OCI-LY3 (cell line): Measurements from ENCODE around the gene SERPINB12.

Experiments
- EZH2phosphoT487 ChIP-seq: fragments of 200-600 bp; shearing (Covaris generic); IDR thresholded peaks from 2 replicates; pipeline ENCODE4 v1.6.1; 2018; ENCODE audit warnings: antibody characterized with exemption, mixed run types, low read depth
- TF ChIP-seq, protein P1 (sequence below): fragments of 200-600, 300-600 bp; sonication (generic); IDR thresholded peaks from 2 replicates; pipeline ENCODE4 v1.5.1; 2014; ENCODE audit warnings: antibody characterized with exemption, low read length, low read depth

DNA sequence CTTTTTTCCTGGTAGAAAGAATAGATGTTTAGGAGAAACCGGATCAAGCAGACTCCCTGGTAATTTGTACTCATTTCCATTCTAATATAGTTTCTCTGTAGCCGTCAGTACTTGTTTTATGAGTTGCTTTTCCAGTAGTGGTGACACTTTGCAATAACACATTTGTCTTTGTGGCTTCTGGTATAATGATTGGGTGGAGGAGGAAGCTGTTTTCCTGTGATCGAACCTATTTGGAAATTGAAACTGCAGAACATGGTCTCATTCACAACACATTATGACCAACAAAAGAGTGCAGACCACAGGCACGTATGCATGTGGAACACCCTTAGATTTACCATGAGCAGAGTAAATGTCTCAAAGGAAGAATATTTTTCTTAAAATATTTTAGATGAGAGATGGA is 7.6 kb upstream of the SERPINB12 start:
- TF ChIP-seq, protein P1, sequence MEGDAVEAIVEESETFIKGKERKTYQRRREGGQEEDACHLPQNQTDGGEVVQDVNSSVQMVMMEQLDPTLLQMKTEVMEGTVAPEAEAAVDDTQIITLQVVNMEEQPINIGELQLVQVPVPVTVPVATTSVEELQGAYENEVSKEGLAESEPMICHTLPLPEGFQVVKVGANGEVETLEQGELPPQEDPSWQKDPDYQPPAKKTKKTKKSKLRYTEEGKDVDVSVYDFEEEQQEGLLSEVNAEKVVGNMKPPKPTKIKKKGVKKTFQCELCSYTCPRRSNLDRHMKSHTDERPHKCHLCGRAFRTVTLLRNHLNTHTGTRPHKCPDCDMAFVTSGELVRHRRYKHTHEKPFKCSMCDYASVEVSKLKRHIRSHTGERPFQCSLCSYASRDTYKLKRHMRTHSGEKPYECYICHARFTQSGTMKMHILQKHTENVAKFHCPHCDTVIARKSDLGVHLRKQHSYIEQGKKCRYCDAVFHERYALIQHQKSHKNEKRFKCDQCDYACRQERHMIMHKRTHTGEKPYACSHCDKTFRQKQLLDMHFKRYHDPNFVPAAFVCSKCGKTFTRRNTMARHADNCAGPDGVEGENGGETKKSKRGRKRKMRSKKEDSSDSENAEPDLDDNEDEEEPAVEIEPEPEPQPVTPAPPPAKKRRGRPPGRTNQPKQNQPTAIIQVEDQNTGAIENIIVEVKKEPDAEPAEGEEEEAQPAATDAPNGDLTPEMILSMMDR: no peak
- no peak for TF ChIP-seq EZH2phosphoT487
